ENCODE results near the gene YIPF2. TPM values are rescaled to one million over a fixed set of nuclear protein-coding genes. Genes with fewer than 3 reads are reported as not detected.

YIPF2 gene
- total RNA-seq, 5 donors from 2014 or later (not counting 1 experiment from before 2014, with no cell fraction given), result 21.2 to 34.3 (median 31.5) TPM

- 93% methylated on average over 40 of the region's 43 CpGs for WGBS (ENCODE audit: insufficient coverage)
- no peaks in the 10 kb centered on the region for H3K27me3 Mint-ChIP-seq
These were observed 7.1 kb downstream of the YIPF2 start for GRCh38 chr19:10921199-10921909.

GRCh38 chr19:10920781-10921180 is 7.7 kb downstream of the YIPF2 start:
- POLR2A ChIA-PET, result no interaction called here
- no peaks in the 10 kb centered on the region for H3K27me3 ChIP-seq (replicated peaks in 1 of 2; ENCODE audit: control insufficient read depth in 2 of 2, extremely low read depth in 1 of 2, insufficient read depth in 2 of 2, low read length in 1 of 2)
- peaks cover 23 to 42% of the 10 kb centered on the region in 2 donors for H3K36me3 ChIP-seq (ENCODE audit: control insufficient read depth in 2 of 2, extremely low read depth in 1 of 2, insufficient read depth in 1 of 2, low read length in 1 of 2)
- WGBS (ENCODE audit: insufficient coverage), result 92% methylated on average over 13 of the region's 16 CpGs
- H3K27ac Mint-ChIP-seq, result no peak overlapping the region
- no peak overlapping the region for H3K4me3 ChIP-seq (ENCODE audit: control insufficient read depth in 1 of 2, extremely low read depth in 1 of 2, low read length in 1 of 2)
- ATAC-seq (replicated peaks in 1 of 4) (no peak), DNase-seq (no peak)
- no peaks in the 10 kb centered on the region for H3K27me3 Mint-ChIP-seq
- no peaks in the 10 kb centered on the region for H3K9me3 ChIP-seq
- H3K4me1 Mint-ChIP-seq, result peaks cover 0 to 5% (median 0%) of the 10 kb centered on the region in 3 donors
- no peaks in the 10 kb centered on the region for H3K4me1 ChIP-seq (ENCODE audit: control insufficient read depth in 1 of 2, extremely low read depth in 1 of 2, insufficient read depth in 2 of 2, low read length in 2 of 2)
- H3K27ac ChIP-seq (ENCODE audit: low read length), result no peak overlapping the region
- H3K4me3 Mint-ChIP-seq, result no peak overlapping the region
- no peaks in the 10 kb centered on the region for H3K9me3 Mint-ChIP-seq
- CTCF ChIA-PET, result no interaction called here
- peaks cover 8% of the 10 kb centered on the region for H3K36me3 Mint-ChIP-seq

More at GRCh38 chr19:10921199-10921909, 7.1 kb downstream of the YIPF2 start:
- H3K36me3 ChIP-seq (ENCODE audit: control insufficient read depth in 2 of 2, extremely low read depth in 1 of 2, insufficient read depth in 1 of 2, low read length in 1 of 2), result peaks cover 23 to 42% of the 10 kb centered on the region in 2 donors
- no peak overlapping the region for H3K27ac ChIP-seq (ENCODE audit: low read length)
- H3K36me3 Mint-ChIP-seq, result peaks cover 8% of the 10 kb centered on the region
- ChIA-PET POLR2A (interaction anchor here in 1 of 2 donors (0.6 kb wide), 1 partner anchor 8 kb away, joined by 3 read pairs; no protein-coding TSS in a partner anchor), CTCF (no interaction called here)
- no peak overlapping the region for H3K4me3 ChIP-seq (ENCODE audit: control insufficient read depth in 1 of 2, extremely low read depth in 1 of 2, low read length in 1 of 2)
- no peaks in the 10 kb centered on the region for H3K9me3 Mint-ChIP-seq
- H3K4me1 Mint-ChIP-seq, result peaks cover 0 to 5% (median 0%) of the 10 kb centered on the region in 3 donors
- no peaks in the 10 kb centered on the region for H3K9me3 ChIP-seq
- H3K27me3 ChIP-seq (replicated peaks in 1 of 2; ENCODE audit: control insufficient read depth in 2 of 2, extremely low read depth in 1 of 2, insufficient read depth in 2 of 2, low read length in 1 of 2), result no peaks in the 10 kb centered on the region
- no peaks in the 10 kb centered on the region for H3K4me1 ChIP-seq (ENCODE audit: control insufficient read depth in 1 of 2, extremely low read depth in 1 of 2, insufficient read depth in 2 of 2, low read length in 2 of 2)
- no peak overlapping the region for H3K27ac Mint-ChIP-seq
- DNase-seq (no peak), ATAC-seq (replicated peaks in 1 of 4) (no peak)
- no peak overlapping the region for H3K4me3 Mint-ChIP-seq

DNA sequence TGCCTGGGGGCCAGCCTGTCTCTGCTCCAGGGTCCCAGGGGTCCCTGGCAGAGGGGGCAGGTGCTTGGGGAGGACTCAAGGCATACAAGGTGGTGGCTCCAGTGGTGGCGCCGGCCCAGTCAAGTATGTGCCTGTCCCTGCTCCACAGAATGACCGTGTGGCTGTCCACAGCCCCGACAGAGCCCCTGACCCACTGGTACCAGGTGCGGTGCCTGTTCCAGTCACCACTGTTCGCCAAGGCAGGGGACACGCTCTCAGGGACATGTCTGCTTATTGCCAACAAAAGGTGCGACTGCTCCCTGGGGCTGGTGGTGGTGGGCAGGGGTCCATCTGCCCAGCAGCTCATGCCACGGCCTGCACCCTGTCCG is 8.2 kb downstream of the YIPF2 start:
- Histone ChIP-seq H3K4me3 (ENCODE audit: control insufficient read depth in 1 of 2, extremely low read depth in 1 of 2, low read length in 1 of 2) (no peak overlapping the region), H3K27ac (ENCODE audit: low read length) (no peak overlapping the region), H3K36me3 (ENCODE audit: control insufficient read depth in 2 of 2, extremely low read depth in 1 of 2, insufficient read depth in 1 of 2, low read length in 1 of 2) (peaks cover 23 to 38% of the 10 kb centered on the region in 2 donors), H3K27me3 (replicated peaks in 1 of 2; ENCODE audit: control insufficient read depth in 2 of 2, extremely low read depth in 1 of 2, insufficient read depth in 2 of 2, low read length in 1 of 2) (no peaks in the 10 kb centered on the region), H3K9me3 (no peaks in the 10 kb centered on the region), H3K4me1 (ENCODE audit: control insufficient read depth in 1 of 2, extremely low read depth in 1 of 2, insufficient read depth in 2 of 2, low read length in 2 of 2) (no peaks in the 10 kb centered on the region)
- peaks cover 6% of the 10 kb centered on the region for H3K36me3 Mint-ChIP-seq
- H3K4me3 Mint-ChIP-seq, result no peak overlapping the region
- ChIA-PET POLR2A (no interaction called here), CTCF (no interaction called here)
- DNase-seq (no peak), ATAC-seq (replicated peaks in 1 of 4) (no peak)
- H3K27ac Mint-ChIP-seq, result no peak overlapping the region
- H3K9me3 Mint-ChIP-seq, result no peaks in the 10 kb centered on the region
- WGBS (ENCODE audit: insufficient coverage), result 100% methylated on average over 9 of the region's 10 CpGs
- no peaks in the 10 kb centered on the region for H3K27me3 Mint-ChIP-seq
- H3K4me1 Mint-ChIP-seq, result peaks cover 0 to 2% (median 0%) of the 10 kb centered on the region in 3 donors

GRCh38 chr19:10919352-10920287 is 8.8 kb downstream of the YIPF2 start:
- H3K27ac ChIP-seq (ENCODE audit: low read length), result no peak overlapping the region
- POLR2A ChIA-PET, result no interaction called here
- no peaks in the 10 kb centered on the region for H3K9me3 ChIP-seq
- no peak overlapping the region for H3K4me3 ChIP-seq (ENCODE audit: control insufficient read depth in 1 of 2, extremely low read depth in 1 of 2, low read length in 1 of 2)
- H3K27ac Mint-ChIP-seq, result no peak overlapping the region
- CTCF ChIA-PET, result interaction anchor here in 1 of 2 donors (0.6 kb wide), 1 partner anchor 990 kb away, joined by 3 read pairs; no protein-coding TSS in a partner anchor
- no peaks in the 10 kb centered on the region for H3K27me3 Mint-ChIP-seq
- H3K4me1 ChIP-seq (ENCODE audit: control insufficient read depth in 1 of 2, extremely low read depth in 1 of 2, insufficient read depth in 2 of 2, low read length in 2 of 2), result no peaks in the 10 kb centered on the region
- DNase-seq (no peak), ATAC-seq (replicated peaks in 1 of 4) (no peak)
- H3K36me3 ChIP-seq (ENCODE audit: control insufficient read depth in 2 of 2, extremely low read depth in 1 of 2, insufficient read depth in 1 of 2, low read length in 1 of 2), result peaks cover 23 to 36% of the 10 kb centered on the region in 2 donors
- H3K36me3 Mint-ChIP-seq, result peaks cover 3% of the 10 kb centered on the region
- WGBS (ENCODE audit: insufficient coverage), result 92% methylated on average over 25 of the region's 26 CpGs
- no peaks in the 10 kb centered on the region for H3K9me3 Mint-ChIP-seq
- no peaks in the 10 kb centered on the region for H3K27me3 ChIP-seq (replicated peaks in 1 of 2; ENCODE audit: control insufficient read depth in 2 of 2, extremely low read depth in 1 of 2, insufficient read depth in 2 of 2, low read length in 1 of 2)
- H3K4me3 Mint-ChIP-seq, result no peak overlapping the region
- no peaks in the 10 kb centered on the region for H3K4me1 Mint-ChIP-seq

DNA sequence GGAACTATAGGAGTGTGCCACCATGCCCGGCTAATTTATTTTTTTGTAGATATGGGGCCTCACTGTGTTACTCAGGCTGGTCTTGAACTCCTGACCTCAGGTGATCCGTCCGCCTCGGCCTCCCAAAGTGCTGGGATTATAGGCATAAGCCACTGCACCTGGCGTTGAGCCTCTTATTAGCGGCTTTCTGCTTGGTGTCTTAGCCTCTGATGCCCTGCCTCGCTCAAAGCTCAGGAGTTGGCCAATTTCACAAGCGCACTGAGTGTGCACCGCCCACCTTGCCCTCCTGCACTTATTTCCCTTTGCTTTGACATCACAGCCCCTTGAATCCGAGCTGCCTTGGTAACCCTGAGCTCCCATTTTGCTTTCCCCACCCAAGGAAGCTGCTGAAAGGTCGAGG is 10.1 kb downstream of the YIPF2 start:
- Histone ChIP-seq H3K27me3 (replicated peaks in 1 of 2; ENCODE audit: control insufficient read depth in 2 of 2, extremely low read depth in 1 of 2, insufficient read depth in 2 of 2, low read length in 1 of 2) (no peaks in the 10 kb centered on the region), H3K4me3 (ENCODE audit: control insufficient read depth in 1 of 2, extremely low read depth in 1 of 2, low read length in 1 of 2) (no peak overlapping the region), H3K27ac (ENCODE audit: low read length) (no peak overlapping the region), H3K36me3 (ENCODE audit: control insufficient read depth in 2 of 2, extremely low read depth in 1 of 2, insufficient read depth in 1 of 2, low read length in 1 of 2) (peaks cover 20 to 34% of the 10 kb centered on the region in 2 donors), H3K4me1 (ENCODE audit: control insufficient read depth in 1 of 2, extremely low read depth in 1 of 2, insufficient read depth in 2 of 2, low read length in 2 of 2) (no peaks in the 10 kb centered on the region), H3K9me3 (no peaks in the 10 kb centered on the region)
- ATAC-seq (replicated peaks in 1 of 4) (no peak), DNase-seq (no peak)
- Mint-ChIP-seq H3K4me3 (no peak overlapping the region), H3K27me3 (no peaks in the 10 kb centered on the region), H3K36me3 (peaks cover 3% of the 10 kb centered on the region), H3K27ac (no peak overlapping the region), H3K4me1 (no peaks in the 10 kb centered on the region), H3K9me3 (no peaks in the 10 kb centered on the region)
- WGBS (ENCODE audit: insufficient coverage), result 98% methylated on average over 10 of the region's 11 CpGs
- ChIA-PET CTCF (interaction anchor here in 1 of 2 donors (0.6 kb wide), 1 partner anchor 534 kb away, joined by 4 read pairs; no protein-coding TSS in a partner anchor), POLR2A (interaction anchor here in 1 of 2 donors (0.6 to 0.7 kb wide), 2 partner anchors 209 to 216 kb away, joined by 3 to 5 read pairs; no protein-coding TSS in a partner anchor)

GRCh38 chr19:10916602-10917001 is 11.8 kb downstream of the YIPF2 start:
- no peaks in the 10 kb centered on the region for H3K27me3 Mint-ChIP-seq
- Histone ChIP-seq H3K36me3 (ENCODE audit: control insufficient read depth in 2 of 2, extremely low read depth in 1 of 2, insufficient read depth in 1 of 2, low read length in 1 of 2) (peaks cover 19 to 25% of the 10 kb centered on the region in 2 donors), H3K4me3 (ENCODE audit: control insufficient read depth in 1 of 2, extremely low read depth in 1 of 2, low read length in 1 of 2) (no peak overlapping the region), H3K9me3 (no peaks in the 10 kb centered on the region), H3K4me1 (ENCODE audit: control insufficient read depth in 1 of 2, extremely low read depth in 1 of 2, insufficient read depth in 2 of 2, low read length in 2 of 2) (no peaks in the 10 kb centered on the region), H3K27me3 (replicated peaks in 1 of 2; ENCODE audit: control insufficient read depth in 2 of 2, extremely low read depth in 1 of 2, insufficient read depth in 2 of 2, low read length in 1 of 2) (no peaks in the 10 kb centered on the region), H3K27ac (ENCODE audit: low read length) (no peak overlapping the region)
- no peaks in the 10 kb centered on the region for H3K9me3 Mint-ChIP-seq
- no peak overlapping the region for H3K27ac Mint-ChIP-seq
- peaks cover 4% of the 10 kb centered on the region for H3K36me3 Mint-ChIP-seq
- POLR2A ChIA-PET, result no interaction called here
- H3K4me3 Mint-ChIP-seq, result no peak overlapping the region
- 89% methylated on average over 5 of the region's 6 CpGs for WGBS (ENCODE audit: insufficient coverage)
- ATAC-seq (replicated peaks in 1 of 4) (no peak), DNase-seq (no peak)
- CTCF ChIA-PET, result no interaction called here
- no peaks in the 10 kb centered on the region for H3K4me1 Mint-ChIP-seq

All from T-cell (primary cell).